ENCODE measurements around the gene DLG2.
"Not testable (repeated sequence)": the region's sequence is repeated elsewhere in the genome, so short reads cannot be mapped to it uniquely, and the experiment has no call there.

The DLG2 gene

DNA sequence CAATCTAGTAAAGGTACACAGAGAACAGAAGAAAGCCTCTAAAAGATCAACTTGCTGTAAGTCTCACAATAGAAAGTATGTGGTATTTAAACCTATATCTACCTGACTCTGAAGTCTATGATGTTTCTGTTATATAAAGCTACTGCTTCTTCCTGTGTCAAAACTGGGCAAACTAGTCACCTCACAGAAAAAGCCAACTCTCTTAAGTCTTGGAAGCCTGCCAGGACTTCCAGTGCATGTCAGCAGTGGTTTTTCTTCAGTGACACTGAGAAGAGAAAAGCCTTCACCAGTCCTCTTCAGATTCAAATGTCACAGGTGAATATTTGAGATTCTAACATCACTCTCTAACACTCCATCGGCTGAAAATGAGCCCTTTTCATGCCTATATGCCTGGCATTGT lies 808.0 kb downstream of the DLG2 start:
- DNase-seq: no peak

DNA sequence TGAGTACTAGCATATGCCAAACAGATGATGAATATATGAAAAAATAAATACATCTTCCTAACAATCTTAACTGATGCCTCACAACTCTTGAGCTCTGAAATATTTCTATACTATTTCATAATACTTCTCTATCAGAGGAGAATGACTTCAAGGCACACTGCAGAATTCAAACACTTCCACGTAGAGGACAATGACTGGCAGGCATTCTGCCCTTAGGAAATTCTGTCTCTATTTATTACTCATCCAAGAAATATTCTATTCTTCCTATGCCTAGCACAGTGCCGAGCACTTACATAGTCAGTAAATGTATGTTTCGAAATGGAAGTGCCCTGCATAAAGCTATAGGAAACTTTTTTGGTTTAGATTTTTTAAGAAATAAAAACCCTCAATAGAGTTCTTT lies 809.1 kb downstream of the DLG2 start:
- no peak for DNase-seq

- DNase-seq: no peak
These were observed 814.6 kb downstream of the DLG2 start for GRCh38 chr11:84812471-84812969.

GRCh38 chr11:84806354-84806753 lies 820.8 kb downstream of the DLG2 start:
- DNase-seq: no peak

DNA sequence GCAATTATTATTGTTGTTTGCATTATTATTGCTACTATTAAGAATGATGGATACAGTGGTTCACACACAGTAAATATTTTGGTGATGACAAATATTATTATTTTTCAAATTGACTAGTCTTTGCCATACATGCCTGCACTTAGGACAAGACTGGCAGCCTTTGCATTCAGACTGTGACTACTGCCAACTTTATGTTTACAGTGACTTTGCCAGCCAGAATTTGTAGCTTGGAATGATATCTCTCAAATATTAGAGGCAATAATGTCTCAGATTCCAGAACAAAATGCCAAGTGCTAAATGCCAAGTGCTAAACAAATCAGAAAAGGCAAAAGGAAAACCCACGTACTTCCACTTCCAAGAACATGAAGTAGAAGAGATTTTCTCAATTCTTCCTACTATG lies 823.1 kb downstream of the DLG2 start:
- no peak for DNase-seq

- no peak for DNase-seq
These were observed 826.3 kb downstream of the DLG2 start for GRCh38 chr11:84800755-84801346.

DNA sequence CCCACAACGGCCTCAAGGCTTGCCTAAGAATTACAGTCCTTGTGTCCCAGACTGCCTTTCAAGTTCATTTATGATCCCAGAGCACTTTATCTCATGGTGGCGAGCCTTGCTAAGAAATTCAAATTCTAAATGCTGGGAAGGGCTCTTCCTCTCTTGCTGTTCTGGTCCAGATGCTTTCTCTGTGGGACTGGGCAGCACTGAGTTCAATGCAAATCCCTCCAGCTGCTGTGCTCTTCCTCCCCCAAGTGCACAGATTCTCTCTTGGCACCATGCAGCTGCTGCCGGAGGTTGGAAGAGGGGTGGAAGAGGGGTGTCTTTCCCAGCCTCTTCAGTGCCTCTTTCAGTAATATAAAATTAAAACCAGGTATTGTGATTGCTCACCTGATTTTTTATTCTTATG lies 828.0 kb downstream of the DLG2 start:
- DNase-seq: no peak

GRCh38 chr11:84795698-84796097 lies 831.4 kb downstream of the DLG2 start:
- DNase-seq: no peak

GRCh38 chr11:84794663-84795443 lies 832.3 kb downstream of the DLG2 start:
- no peak for DNase-seq

DNA sequence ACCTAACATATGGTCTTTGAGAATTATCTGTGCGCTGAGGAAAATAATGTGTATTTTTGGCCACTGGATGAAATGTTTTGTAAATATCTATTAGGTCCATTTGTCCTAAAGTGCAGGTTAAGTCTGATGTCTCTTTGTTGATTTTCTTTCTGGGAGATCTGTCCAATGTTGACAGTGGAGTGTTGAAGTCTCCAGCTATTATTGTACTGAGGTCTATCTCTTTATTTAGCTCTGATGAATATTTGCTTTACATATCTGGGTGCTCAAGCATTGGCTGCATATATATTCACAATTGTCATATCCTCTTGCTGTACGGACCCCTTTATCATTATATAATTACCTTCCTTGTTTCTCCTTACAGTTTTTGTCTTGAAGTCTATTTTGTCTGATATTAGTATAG lies 833.8 kb downstream of the DLG2 start:
- DNase-seq: no peak

GRCh38 chr11:84790849-84791427 lies 836.2 kb downstream of the DLG2 start:
- no peak for DNase-seq

GRCh38 chr11:84788220-84788619 lies 838.9 kb downstream of the DLG2 start:
- DNase-seq: no peak

- not testable (repeated sequence) for DNase-seq
These were observed 843.0 kb downstream of the DLG2 start for GRCh38 chr11:84784158-84784557.

DNA sequence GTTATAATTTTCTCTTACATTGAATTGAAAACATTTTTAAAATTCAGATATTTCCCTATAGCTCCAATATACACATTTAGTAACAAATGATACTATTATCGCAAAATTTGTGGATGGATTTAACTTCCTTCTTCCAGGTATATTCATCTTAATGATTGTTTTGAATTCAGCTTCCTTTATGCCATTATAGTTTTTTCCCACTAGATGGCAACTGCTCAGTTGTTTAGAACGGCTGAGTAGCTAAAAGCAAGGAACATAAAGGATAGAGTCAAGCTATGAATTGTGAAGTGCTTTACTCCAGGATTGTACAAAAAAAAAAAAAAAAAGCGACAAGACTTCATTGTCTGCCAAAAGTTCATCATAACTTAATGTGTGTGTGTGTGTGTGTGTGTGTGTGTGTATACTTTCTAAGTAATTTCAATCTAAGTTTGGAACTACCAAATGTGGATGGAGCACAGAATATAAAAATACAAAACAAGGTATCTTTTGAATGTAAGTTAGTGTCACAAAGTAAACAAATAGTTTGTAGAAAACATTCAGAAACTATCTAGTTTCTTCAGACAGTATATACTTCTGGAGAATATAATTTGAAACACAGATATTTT lies 846.4 kb downstream of the DLG2 start:
- no peak for DNase-seq

GRCh38 chr11:84775503-84775902 lies 851.6 kb downstream of the DLG2 start:
- no peak for DNase-seq

DNA sequence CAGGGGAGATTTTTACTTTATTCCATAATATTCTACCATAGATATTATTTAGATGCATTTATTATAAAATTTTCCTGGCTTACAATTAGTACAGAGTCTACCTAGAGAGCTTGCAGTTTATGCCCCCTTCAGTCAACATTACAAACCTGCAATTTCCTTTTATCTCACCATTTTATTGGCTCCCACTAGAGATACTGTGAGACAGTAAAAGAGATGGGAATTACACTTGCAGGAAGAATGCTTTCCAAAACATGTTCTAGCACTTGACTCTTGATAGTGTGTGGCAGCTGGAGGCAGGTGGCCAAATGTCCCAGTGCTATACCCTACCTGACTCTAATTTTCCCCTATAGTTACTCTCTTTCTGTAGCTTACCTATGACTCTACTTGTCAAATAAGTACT lies 863.2 kb downstream of the DLG2 start:
- DNase-seq: no peak

GRCh38 chr11:84757711-84758110 lies 869.4 kb downstream of the DLG2 start:
- no peak for DNase-seq

DNA sequence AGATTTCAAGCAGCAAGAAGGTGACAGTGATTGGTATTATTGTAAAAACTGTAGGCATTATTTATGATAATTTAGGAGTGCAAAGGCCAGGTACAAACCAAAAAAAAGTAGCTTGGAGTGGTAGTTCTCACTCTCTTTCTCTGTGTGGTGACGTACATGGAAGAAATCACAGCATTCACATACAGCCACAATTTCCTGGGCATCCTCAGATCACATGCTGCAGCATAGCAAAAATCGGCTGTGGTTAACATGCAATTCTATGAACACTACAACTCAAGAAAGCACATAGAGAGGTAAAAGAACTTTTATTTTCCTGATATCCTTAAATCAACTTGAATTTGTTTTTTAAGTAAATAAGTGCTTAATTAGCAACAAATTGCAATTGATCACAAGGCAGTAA lies 875.8 kb downstream of the DLG2 start:
- no peak for DNase-seq

DNA sequence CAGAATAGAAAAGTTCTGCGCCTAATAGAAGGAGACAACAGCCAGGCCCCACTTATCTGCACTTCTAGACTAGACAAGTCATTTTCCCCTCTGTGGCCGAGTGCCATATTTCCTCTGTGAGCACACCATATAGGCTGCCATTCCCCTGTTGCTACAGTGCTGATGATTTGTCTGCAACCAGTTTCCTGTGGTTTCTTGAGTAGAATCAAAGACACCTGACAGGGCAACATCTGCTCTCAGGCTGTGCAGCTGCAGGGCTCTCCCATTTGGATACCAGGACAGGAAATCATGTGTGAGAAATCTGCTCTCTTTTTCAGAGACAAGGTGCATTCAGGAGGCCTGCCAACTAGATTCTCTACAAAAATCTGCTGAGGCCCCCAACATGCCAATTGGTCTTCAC lies 879.3 kb downstream of the DLG2 start:
- no peak for DNase-seq

- no peak for DNase-seq
These were observed 887.1 kb downstream of the DLG2 start for GRCh38 chr11:84740050-84740449.

DNA sequence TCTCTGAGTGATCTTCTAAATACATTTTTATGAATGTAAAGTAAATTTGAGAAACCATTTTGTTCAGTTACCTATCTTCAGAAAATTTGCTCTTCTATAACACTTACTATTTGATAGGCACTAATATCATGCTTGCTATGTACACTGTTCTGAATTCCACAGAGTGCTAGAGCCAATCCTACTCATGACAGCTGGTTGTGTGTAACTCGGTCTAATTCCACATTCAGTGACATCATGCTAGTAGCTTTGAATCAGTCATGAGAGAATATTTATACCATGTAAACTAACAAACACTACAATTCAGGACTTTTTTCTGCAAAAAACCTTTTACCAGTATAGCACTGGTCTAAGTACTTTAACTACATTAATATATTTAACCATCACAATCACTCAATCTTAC lies 902.9 kb downstream of the DLG2 start:
- DNase-seq: no peak

- no peak for DNase-seq
These were observed 904.5 kb downstream of the DLG2 start for GRCh38 chr11:84722583-84723108.

GRCh38 chr11:84721561-84721961 lies 905.6 kb downstream of the DLG2 start:
- DNase-seq: no peak

Data from stimulated activated CD4-positive, alpha-beta T cell treated with anti-CD3 and anti-CD28 coated beads, Interleukin-4, amount 100 ng/mL, for 1 hour (primary cell).